CD1c-positive myeloid dendritic cell (primary cell): ENCODE measurements around the gene CHCHD3.
"Not testable (repeated sequence)": the region's sequence is repeated elsewhere in the genome, so short reads cannot be mapped to it uniquely, and the experiment has no call there.

ENCODE experiments used
- DNase-seq: peaks from one replicate; pipeline ENCODE4 v3.0.0-alpha.2; 2016; ENCODE audit errors: extremely low spot score

CHCHD3 gene

GRCh38 chr7:132953468-132953867 lies 128.4 kb downstream of the CHCHD3 start:
- DNase-seq, result no peak

- DNase-seq, result no peak
Measured at GRCh38 chr7:132950725-132951124, 131.2 kb downstream of the CHCHD3 start.

GRCh38 chr7:132947011-132947410 lies 134.9 kb downstream of the CHCHD3 start:
- DNase-seq, result no peak

GRCh38 chr7:132944774-132945173 lies 137.1 kb downstream of the CHCHD3 start:
- DNase-seq, result no peak

- DNase-seq, result no peak
Measured at GRCh38 chr7:132943645-132944044, 138.2 kb downstream of the CHCHD3 start.

- no peak for DNase-seq
Measured at GRCh38 chr7:132942701-132943100, 139.2 kb downstream of the CHCHD3 start.

- DNase-seq, result no peak
Measured at GRCh38 chr7:132941905-132942304, 140.0 kb downstream of the CHCHD3 start.

- peak; percentile 18 for DNase-seq
Measured at GRCh38 chr7:132941428-132941827, 140.5 kb downstream of the CHCHD3 start.

- DNase-seq, result no peak
Measured at GRCh38 chr7:132940084-132940483, 141.8 kb downstream of the CHCHD3 start.

GRCh38 chr7:132939495-132939894 lies 142.4 kb downstream of the CHCHD3 start:
- DNase-seq, result no peak

- DNase-seq, result no peak
Measured at GRCh38 chr7:132937286-132937685, 144.6 kb downstream of the CHCHD3 start.

- no peak for DNase-seq
Measured at GRCh38 chr7:132935608-132936007, 146.3 kb downstream of the CHCHD3 start.

- DNase-seq, result no peak
Measured at GRCh38 chr7:132934017-132934416, 147.9 kb downstream of the CHCHD3 start.

GRCh38 chr7:132933072-132933458 lies 148.8 kb downstream of the CHCHD3 start:
- DNase-seq, result peak; percentile 83

GRCh38 chr7:132932296-132933071 lies 149.4 kb downstream of the CHCHD3 start:
- no peak for DNase-seq

- DNase-seq, result no peak
Measured at GRCh38 chr7:132930881-132931280, 151.0 kb downstream of the CHCHD3 start.

GRCh38 chr7:132929944-132930343 lies 151.9 kb downstream of the CHCHD3 start:
- DNase-seq, result peak; percentile 73

- DNase-seq, result no peak
Measured at GRCh38 chr7:132919771-132920170, 162.1 kb downstream of the CHCHD3 start.

GRCh38 chr7:132915647-132916046 lies 166.2 kb downstream of the CHCHD3 start:
- no peak for DNase-seq

GRCh38 chr7:132910657-132911056 lies 171.2 kb downstream of the CHCHD3 start:
- DNase-seq, result no peak

GRCh38 chr7:132907380-132907940 lies 174.4 kb downstream of the CHCHD3 start:
- no peak for DNase-seq

- no peak for DNase-seq
Measured at GRCh38 chr7:132906193-132906835, 175.6 kb downstream of the CHCHD3 start.

- DNase-seq, result not testable (repeated sequence)
Measured at GRCh38 chr7:132905136-132905535, 176.8 kb downstream of the CHCHD3 start.
